ENCODE measurements around the gene MTHFSD.

MTHFSD gene

DNA sequence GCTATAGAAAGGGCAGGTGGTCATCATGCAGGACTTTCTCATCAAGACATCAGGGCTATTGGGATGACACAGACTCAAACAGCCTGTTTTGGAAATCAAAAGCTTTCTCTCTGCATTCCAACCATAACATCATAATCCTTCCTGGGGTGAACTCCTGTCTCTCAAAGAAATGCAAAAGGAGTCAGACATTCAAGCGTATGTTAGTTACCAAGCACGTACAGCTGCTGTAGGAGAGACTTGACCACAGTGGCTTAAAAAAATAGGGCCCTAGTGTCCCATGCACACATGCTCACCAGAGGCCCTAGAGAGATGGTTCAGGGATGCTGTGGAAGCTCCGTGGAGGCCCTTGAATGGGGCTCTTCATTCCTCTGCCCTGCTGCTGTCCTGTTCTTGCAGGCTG, 69.3 kb downstream of the MTHFSD start:
- no peak for TF ChIP-seq BACH2 (CRISPR knock-in tag; IDR thresholded peaks at IDR 0.05; ENCODE audit: borderline replicate concordance)
- no peak for TF ChIP-seq ESRRG (CRISPR knock-in tag; IDR thresholded peaks at IDR 0.05)
- TF ChIP-seq OSR1 (CRISPR knock-in tag; IDR thresholded peaks at IDR 0.05) = no peak
- no peak for TF ChIP-seq RARB (CRISPR knock-in tag; IDR thresholded peaks at IDR 0.05)
- TF ChIP-seq PPARA (CRISPR knock-in tag; IDR thresholded peaks at IDR 0.05; ENCODE audit: borderline replicate concordance) = no peak
- no peak for ATAC-seq

DNA sequence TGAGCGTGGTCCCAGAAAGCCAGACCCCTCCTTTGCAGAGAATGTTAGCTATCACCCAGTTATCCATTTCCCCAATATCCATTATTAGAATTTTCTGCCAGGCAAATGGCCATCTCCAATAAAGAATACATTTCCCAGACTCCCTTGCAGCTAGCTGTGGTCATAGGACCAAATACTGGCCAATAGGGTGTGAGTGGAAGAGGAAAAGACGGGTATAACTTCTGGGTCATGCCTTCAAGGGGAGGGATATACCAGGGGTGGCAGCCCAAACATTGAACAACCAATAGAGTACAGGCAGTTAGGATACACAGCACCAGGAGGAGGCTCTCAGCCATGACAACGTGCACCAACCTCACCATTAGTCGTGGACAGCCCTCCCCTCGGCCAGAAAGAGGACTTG, 70.8 kb downstream of the MTHFSD start:
- ATAC-seq = no peak
- TF ChIP-seq ZNF565 (CRISPR knock-in tag; conservative IDR thresholded peaks at IDR 0.05; ENCODE audit: low read depth) = no peak
- TF ChIP-seq, protein P1, sequence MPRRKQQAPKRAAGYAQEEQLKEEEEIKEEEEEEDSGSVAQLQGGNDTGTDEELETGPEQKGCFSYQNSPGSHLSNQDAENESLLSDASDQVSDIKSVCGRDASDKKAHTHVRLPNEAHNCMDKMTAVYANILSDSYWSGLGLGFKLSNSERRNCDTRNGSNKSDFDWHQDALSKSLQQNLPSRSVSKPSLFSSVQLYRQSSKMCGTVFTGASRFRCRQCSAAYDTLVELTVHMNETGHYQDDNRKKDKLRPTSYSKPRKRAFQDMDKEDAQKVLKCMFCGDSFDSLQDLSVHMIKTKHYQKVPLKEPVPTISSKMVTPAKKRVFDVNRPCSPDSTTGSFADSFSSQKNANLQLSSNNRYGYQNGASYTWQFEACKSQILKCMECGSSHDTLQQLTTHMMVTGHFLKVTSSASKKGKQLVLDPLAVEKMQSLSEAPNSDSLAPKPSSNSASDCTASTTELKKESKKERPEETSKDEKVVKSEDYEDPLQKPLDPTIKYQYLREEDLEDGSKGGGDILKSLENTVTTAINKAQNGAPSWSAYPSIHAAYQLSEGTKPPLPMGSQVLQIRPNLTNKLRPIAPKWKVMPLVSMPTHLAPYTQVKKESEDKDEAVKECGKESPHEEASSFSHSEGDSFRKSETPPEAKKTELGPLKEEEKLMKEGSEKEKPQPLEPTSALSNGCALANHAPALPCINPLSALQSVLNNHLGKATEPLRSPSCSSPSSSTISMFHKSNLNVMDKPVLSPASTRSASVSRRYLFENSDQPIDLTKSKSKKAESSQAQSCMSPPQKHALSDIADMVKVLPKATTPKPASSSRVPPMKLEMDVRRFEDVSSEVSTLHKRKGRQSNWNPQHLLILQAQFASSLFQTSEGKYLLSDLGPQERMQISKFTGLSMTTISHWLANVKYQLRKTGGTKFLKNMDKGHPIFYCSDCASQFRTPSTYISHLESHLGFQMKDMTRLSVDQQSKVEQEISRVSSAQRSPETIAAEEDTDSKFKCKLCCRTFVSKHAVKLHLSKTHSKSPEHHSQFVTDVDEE (CRISPR knock-in tag; IDR thresholded peaks at IDR 0.05) = no peak
- TF ChIP-seq ZFP30 (CRISPR knock-in tag; IDR thresholded peaks at IDR 0.05) = no peak
- no peak for TF ChIP-seq ZNF70 (CRISPR knock-in tag; IDR thresholded peaks at IDR 0.05)
- no peak for TF ChIP-seq TCF4 (CRISPR knock-in tag; IDR thresholded peaks at IDR 0.05; ENCODE audit: borderline replicate concordance)
- TF ChIP-seq PPARA (CRISPR knock-in tag; IDR thresholded peaks at IDR 0.05; ENCODE audit: borderline replicate concordance) = no peak
- TF ChIP-seq RARB (CRISPR knock-in tag; IDR thresholded peaks at IDR 0.05) = no peak
- TF ChIP-seq, protein P2, sequence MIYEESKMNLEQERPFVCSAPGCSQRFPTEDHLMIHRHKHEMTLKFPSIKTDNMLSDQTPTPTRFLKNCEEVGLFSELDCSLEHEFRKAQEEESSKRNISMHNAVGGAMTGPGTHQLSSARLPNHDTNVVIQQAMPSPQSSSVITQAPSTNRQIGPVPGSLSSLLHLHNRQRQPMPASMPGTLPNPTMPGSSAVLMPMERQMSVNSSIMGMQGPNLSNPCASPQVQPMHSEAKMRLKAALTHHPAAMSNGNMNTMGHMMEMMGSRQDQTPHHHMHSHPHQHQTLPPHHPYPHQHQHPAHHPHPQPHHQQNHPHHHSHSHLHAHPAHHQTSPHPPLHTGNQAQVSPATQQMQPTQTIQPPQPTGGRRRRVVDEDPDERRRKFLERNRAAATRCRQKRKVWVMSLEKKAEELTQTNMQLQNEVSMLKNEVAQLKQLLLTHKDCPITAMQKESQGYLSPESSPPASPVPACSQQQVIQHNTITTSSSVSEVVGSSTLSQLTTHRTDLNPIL (CRISPR knock-in tag; IDR thresholded peaks at IDR 0.05; ENCODE audit: low read depth) = no peak
- TF ChIP-seq BACH2 (CRISPR knock-in tag; IDR thresholded peaks at IDR 0.05; ENCODE audit: borderline replicate concordance) = no peak
- TF ChIP-seq GLIS3 (CRISPR knock-in tag; IDR thresholded peaks at IDR 0.05) = no peak
- TF ChIP-seq, protein P3, sequence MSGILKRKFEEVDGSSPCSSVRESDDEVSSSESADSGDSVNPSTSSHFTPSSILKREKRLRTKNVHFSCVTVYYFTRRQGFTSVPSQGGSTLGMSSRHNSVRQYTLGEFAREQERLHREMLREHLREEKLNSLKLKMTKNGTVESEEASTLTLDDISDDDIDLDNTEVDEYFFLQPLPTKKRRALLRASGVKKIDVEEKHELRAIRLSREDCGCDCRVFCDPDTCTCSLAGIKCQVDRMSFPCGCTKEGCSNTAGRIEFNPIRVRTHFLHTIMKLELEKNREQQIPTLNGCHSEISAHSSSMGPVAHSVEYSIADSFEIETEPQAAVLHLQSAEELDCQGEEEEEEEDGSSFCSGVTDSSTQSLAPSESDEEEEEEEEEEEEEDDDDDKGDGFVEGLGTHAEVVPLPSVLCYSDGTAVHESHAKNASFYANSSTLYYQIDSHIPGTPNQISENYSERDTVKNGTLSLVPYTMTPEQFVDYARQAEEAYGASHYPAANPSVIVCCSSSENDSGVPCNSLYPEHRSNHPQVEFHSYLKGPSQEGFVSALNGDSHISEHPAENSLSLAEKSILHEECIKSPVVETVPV (CRISPR knock-in tag; IDR thresholded peaks at IDR 0.05) = no peak
- TF ChIP-seq, protein P4, sequence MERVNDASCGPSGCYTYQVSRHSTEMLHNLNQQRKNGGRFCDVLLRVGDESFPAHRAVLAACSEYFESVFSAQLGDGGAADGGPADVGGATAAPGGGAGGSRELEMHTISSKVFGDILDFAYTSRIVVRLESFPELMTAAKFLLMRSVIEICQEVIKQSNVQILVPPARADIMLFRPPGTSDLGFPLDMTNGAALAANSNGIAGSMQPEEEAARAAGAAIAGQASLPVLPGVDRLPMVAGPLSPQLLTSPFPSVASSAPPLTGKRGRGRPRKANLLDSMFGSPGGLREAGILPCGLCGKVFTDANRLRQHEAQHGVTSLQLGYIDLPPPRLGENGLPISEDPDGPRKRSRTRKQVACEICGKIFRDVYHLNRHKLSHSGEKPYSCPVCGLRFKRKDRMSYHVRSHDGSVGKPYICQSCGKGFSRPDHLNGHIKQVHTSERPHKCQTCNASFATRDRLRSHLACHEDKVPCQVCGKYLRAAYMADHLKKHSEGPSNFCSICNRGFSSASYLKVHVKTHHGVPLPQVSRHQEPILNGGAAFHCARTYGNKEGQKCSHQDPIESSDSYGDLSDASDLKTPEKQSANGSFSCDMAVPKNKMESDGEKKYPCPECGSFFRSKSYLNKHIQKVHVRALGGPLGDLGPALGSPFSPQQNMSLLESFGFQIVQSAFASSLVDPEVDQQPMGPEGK (CRISPR knock-in tag; IDR thresholded peaks at IDR 0.05; ENCODE audit: borderline replicate concordance) = no peak
- no peak for TF ChIP-seq SNAI2 (CRISPR knock-in tag; IDR thresholded peaks at IDR 0.05)
- no peak for TF ChIP-seq OSR1 (CRISPR knock-in tag; IDR thresholded peaks at IDR 0.05)
- TF ChIP-seq ESRRG (CRISPR knock-in tag; IDR thresholded peaks at IDR 0.05) = no peak

DNA sequence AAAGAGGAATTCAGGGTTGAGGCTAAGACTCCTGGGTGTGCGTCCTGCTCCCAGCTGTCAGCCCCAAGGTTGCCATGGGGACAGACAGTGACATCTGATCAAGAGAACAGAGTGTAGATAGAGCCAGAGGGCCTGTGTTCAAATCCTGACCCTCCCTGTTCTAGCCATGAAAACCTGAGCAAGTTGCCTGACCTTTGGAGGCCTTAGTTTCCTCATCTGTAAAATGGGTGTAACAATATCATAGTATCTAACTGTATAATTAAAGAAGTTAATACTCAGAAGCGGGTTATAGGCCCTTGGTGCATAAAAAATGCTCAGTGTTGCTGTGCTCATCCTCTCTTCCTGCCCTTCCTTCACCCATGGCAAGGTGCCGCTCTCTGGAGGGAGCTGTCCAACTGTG, 73.4 kb downstream of the MTHFSD start:
- no peak for ATAC-seq
- TF ChIP-seq ZFP30 (CRISPR knock-in tag; IDR thresholded peaks at IDR 0.05) = no peak
- no peak for TF ChIP-seq BACH2 (CRISPR knock-in tag; IDR thresholded peaks at IDR 0.05; ENCODE audit: borderline replicate concordance)
- TF ChIP-seq RARB (CRISPR knock-in tag; IDR thresholded peaks at IDR 0.05) = no peak
- TF ChIP-seq ZNF70 (CRISPR knock-in tag; IDR thresholded peaks at IDR 0.05) = no peak
- no peak for TF ChIP-seq TCF4 (CRISPR knock-in tag; IDR thresholded peaks at IDR 0.05; ENCODE audit: borderline replicate concordance)
- no peak for TF ChIP-seq ZC3H10 (CRISPR knock-in tag; IDR thresholded peaks at IDR 0.05)
- TF ChIP-seq, protein P4 (CRISPR knock-in tag; IDR thresholded peaks at IDR 0.05; ENCODE audit: borderline replicate concordance) = no peak
- TF ChIP-seq, protein P1 (CRISPR knock-in tag; IDR thresholded peaks at IDR 0.05) = no peak
- no peak for TF ChIP-seq ISL1 (CRISPR knock-in tag; IDR thresholded peaks at IDR 0.05)
- TF ChIP-seq SNAI2 (CRISPR knock-in tag; IDR thresholded peaks at IDR 0.05) = no peak
- TF ChIP-seq ZNF8 (CRISPR knock-in tag; IDR thresholded peaks at IDR 0.05) = no peak
- TF ChIP-seq GLIS3 (CRISPR knock-in tag; IDR thresholded peaks at IDR 0.05) = no peak
- no peak for TF ChIP-seq ARNTL (CRISPR knock-in tag; IDR thresholded peaks at IDR 0.05; ENCODE audit: borderline replicate concordance, low read depth)
- no peak for TF ChIP-seq ZFP3 (CRISPR knock-in tag; IDR thresholded peaks at IDR 0.05)
- TF ChIP-seq, protein P5, sequence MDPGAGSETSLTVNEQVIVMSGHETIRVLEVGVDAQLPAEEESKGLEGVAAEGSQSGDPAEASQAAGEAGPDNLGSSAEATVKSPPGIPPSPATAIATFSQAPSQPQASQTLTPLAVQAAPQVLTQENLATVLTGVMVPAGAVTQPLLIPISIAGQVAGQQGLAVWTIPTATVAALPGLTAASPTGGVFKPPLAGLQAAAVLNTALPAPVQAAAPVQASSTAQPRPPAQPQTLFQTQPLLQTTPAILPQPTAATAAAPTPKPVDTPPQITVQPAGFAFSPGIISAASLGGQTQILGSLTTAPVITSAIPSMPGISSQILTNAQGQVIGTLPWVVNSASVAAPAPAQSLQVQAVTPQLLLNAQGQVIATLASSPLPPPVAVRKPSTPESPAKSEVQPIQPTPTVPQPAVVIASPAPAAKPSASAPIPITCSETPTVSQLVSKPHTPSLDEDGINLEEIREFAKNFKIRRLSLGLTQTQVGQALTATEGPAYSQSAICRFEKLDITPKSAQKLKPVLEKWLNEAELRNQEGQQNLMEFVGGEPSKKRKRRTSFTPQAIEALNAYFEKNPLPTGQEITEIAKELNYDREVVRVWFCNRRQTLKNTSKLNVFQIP (CRISPR knock-in tag; IDR thresholded peaks at IDR 0.05; ENCODE audit: borderline replicate concordance, low read depth) = no peak
- TF ChIP-seq OSR1 (CRISPR knock-in tag; IDR thresholded peaks at IDR 0.05) = no peak
